HG02623 (cell line): Measurements from ENCODE around the gene ALOXE3.
"Not testable (repeated sequence)": the region's sequence is repeated elsewhere in the genome, so short reads cannot be mapped to it uniquely, and the experiment has no call there.

Experiments
- ATAC-seq: cut with Tn5 transposase; IDR thresholded peaks from one replicate; pipeline ENCODE4 v1.9.1; 2021; ENCODE audit warnings: moderate library complexity; ENCODE audit not compliant: unreplicated experiment

Gene ALOXE3

GRCh38 chr17:8073627-8074484 lies 44.5 kb downstream of the ALOXE3 start:
- no peak for ATAC-seq

GRCh38 chr17:8072729-8073461 lies 45.4 kb downstream of the ALOXE3 start:
- ATAC-seq: no peak

DNA sequence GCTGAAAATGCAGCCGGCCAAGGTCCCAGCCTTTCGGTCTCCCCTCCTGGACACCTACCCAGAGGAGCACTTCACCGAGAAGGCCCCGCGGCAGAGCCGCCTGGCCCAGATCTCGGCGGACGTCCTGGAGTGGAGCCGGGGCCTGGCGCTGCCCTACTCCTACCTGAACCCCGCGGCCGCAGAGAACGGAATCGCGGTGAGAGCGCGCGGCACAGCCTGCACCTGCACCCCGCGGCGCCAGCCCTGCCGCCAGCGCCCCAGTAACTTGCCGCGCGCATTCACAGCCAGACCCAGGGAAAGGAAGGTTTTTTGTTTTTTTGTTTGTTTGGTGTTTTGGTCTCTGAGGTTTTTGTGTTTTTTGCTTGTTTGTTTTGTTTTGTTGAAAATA lies 46.0 kb downstream of the ALOXE3 start:
- no peak for ATAC-seq

DNA sequence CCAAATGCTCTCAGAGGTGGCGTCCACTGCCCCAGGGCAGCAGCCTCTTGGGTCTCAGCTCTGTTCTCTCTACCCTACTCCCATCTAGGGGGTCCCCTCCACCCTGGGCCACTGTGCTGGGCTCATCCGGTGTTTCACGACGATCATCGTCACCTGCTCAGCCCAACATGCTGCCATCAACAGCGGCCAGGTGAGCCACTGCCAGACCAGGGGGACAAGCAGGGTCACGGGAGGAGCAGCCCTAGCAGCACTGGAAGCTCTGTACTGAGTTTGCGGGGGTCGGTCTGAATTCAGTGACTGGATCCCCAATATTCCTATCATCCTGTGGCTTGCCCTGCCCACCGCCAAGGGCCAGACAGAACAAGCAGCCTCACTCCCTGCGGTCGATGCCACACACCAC lies 46.8 kb downstream of the ALOXE3 start:
- ATAC-seq: no peak

DNA sequence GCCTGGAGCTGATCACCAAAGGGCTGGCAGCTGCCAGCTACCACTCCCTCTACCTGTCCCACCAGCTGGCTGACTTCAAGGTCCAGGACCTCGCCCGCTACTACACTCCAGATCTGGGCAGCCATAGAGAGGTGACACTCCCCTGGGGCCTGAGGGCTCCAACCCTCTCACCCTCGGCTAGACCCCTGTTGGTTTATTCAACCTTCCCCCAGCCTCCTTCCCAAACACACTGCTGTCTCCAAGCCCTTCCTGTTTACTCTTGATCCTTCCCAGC lies 48.8 kb downstream of the ALOXE3 start:
- no peak for ATAC-seq

GRCh38 chr17:8068736-8069586 lies 49.4 kb downstream of the ALOXE3 start:
- ATAC-seq: no peak

GRCh38 chr17:8067806-8068205 lies 50.5 kb downstream of the ALOXE3 start:
- no peak for ATAC-seq

DNA sequence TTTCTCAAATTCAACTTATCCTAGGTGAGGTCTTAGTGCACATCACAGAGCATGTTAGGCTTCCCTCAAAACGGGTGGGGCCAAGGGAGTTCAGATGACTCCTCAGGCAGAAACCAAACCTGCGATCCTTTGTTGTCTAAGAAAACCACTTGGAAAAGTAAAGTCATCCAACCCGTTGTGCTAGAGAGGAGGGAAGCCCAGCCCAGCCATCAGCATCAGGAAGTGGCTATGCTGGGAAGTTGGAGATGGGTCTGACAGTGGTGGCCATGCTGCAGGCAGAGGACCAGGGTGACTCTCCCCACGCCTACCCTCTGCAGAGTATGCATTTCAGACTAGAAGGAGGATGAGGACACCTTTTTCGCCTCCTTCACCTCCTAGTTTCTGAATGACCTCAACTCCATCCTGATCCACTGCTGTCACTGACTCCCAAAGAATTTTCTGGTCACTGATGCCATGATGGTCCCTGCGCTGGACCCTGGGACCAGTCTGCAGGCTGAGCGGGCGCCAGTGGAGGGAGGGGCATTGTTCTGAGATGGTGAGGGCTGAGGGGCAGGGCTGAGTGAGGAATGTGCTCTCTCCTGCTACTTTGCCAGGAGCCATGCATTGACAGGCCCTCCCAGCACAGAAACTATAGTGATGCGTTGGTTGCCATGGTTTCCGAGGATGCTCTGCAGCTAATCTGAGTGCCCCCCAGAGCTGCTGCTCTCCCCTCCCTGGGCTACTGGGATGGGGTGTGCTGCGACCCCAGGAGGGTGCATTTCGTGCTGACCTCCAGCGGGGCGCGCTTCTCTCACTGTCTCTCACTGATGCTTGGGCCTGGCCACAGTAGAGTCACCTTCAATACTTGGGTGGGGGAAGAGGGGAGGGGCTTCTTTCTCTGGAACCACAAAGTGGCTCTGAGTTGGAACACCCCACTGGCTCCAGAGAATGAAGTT lies 51.2 kb downstream of the ALOXE3 start:
- ATAC-seq: no peak

DNA sequence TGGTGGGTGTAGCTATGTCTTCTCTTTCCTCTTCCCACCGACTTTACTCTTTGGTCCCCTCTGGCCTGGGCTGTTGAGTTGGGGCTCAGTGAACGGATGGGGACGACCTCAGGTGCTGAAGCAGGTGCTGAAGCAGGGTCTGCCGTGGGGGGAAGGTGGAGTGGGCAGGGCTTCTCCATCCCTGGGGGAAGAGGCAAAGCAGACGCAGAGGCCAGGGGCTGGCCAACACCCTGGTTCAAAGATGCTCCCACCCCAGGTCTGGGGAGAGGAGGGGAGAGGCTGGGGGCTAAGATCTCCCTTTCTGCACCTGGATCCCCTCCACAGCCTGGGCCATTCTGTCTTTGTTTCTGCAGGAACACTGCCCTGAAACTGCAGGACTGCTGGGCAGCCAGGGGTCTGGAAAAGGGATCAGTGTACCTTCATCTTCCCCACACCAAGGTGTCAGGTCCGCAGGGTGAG lies 53.7 kb downstream of the ALOXE3 start:
- ATAC-seq: no peak

DNA sequence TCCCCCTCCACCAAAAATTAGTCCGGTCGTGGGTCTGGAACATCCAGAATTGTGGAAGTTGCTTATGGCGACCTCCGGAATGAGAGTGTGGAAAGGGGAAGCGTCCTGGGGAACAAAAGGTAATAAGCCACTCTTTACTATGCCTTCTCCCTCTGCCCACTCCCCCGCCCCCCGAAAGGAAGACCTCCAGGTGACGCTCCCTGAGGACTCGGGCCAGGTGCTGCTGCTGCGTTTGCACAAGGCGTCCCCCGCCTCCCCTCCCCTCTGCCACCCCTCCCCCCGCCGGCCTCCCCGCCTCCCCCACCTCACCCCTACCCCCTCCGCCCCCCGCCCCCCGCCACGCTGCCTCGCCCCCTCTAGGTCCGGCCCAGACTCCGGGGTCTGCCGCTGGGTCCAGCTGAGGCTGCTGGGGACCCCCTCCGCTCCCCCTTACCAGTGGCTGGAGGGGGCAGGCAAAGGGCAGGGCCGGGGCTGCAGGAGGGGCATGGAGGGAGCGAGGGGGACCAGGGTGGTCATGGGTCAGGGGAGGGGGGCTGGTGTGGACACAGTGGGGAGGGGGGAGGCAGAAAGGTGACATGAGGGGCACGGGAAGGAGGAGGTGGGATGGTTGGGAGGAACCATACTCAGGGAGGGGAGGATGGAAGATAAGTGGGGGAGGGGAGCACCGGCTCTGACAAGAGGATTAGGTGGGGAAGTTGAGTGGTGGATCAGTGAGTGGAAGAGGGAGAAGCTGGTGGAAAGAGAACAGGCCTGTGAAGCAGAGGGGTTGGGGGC lies 54.4 kb downstream of the ALOXE3 start:
- no peak for ATAC-seq

- ATAC-seq: no peak
Observed at GRCh38 chr17:8062807-8063483, 55.4 kb downstream of the ALOXE3 start.

DNA sequence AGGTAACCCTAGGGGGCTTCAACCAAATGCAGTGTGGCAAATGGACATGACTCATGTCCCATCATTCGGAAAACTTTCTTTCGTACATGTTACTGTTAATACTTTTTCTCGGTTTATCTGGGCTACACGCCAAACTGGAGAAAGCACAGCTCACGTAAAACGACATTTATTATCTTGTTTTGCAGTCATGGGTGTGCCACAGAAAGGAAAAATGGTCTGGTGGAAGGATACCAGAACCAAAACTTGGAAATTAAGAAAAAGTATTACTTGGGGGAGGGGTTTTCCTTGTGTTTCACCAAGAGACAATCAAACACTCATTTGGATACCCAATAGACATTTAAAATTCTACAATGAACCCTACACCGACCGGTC lies 55.9 kb downstream of the ALOXE3 start:
- ATAC-seq: no peak

- ATAC-seq: not testable (repeated sequence)
Observed at GRCh38 chr17:8061851-8062250, 56.5 kb downstream of the ALOXE3 start.

- ATAC-seq: no peak
Observed at GRCh38 chr17:8060274-8060673, 58.0 kb downstream of the ALOXE3 start.

- no peak for ATAC-seq
Observed at GRCh38 chr17:8059131-8059530, 59.2 kb downstream of the ALOXE3 start.

DNA sequence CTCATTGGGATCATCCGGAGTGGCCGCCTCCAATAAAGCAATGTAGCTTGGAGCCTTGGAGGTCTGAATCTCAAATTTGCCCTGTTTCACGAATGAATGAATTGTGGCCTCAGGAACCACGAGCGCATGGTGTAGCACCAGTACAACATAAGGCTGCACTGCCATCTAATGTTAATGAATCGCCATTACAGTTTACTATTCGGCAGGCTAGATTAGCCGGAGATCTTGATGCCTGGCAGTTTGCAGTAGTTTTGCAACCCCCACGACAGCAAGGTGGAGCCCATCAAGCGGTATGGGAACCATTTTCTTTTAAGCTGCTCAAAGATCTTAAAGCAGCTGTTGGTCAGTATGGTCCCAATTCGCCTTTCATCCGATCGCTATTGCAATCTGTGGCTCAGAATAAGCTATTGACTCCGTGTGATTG lies 60.6 kb downstream of the ALOXE3 start:
- no peak for ATAC-seq

GRCh38 chr17:8056976-8057625 lies 61.2 kb downstream of the ALOXE3 start:
- ATAC-seq: no peak

GRCh38 chr17:8056232-8056975 lies 61.9 kb downstream of the ALOXE3 start:
- ATAC-seq: no peak
